Measurements from ENCODE around the gene UTY.

Gene UTY

GRCh38 chrY:13435968-13436937 is 43.6 kb downstream of the UTY start:
- H3K9me3 Mint-ChIP-seq, result peaks cover 3% of the 10 kb centered on the region
- no peaks in the 10 kb centered on the region for H3K27me3 Mint-ChIP-seq
- peak overlapping the region; percentile 84 for H3K4me3 Mint-ChIP-seq
- H3K36me3 Mint-ChIP-seq, result peaks cover 19% of the 10 kb centered on the region
- DNase-seq (ENCODE audit: low spot score in 2 of 2), result peak in 1 of 2 donors; percentile 36
- peak overlapping the region; percentile 92 for H3K27ac Mint-ChIP-seq
- peaks cover 21% of the 10 kb centered on the region for H3K4me1 Mint-ChIP-seq
- peak; percentile 87 for ATAC-seq (ENCODE audit: low read depth)

GRCh38 chrY:13435206-13435967 is 44.4 kb downstream of the UTY start:
- ATAC-seq (ENCODE audit: low read depth) (no peak), DNase-seq (ENCODE audit: low spot score in 2 of 2) (no peak)
- Mint-ChIP-seq H3K27me3 (no peaks in the 10 kb centered on the region), H3K27ac (peak overlapping the region; percentile 92), H3K9me3 (peaks cover 3% of the 10 kb centered on the region), H3K4me1 (peaks cover 21% of the 10 kb centered on the region), H3K4me3 (peak overlapping the region; percentile 84), H3K36me3 (peaks cover 21% of the 10 kb centered on the region)

DNA sequence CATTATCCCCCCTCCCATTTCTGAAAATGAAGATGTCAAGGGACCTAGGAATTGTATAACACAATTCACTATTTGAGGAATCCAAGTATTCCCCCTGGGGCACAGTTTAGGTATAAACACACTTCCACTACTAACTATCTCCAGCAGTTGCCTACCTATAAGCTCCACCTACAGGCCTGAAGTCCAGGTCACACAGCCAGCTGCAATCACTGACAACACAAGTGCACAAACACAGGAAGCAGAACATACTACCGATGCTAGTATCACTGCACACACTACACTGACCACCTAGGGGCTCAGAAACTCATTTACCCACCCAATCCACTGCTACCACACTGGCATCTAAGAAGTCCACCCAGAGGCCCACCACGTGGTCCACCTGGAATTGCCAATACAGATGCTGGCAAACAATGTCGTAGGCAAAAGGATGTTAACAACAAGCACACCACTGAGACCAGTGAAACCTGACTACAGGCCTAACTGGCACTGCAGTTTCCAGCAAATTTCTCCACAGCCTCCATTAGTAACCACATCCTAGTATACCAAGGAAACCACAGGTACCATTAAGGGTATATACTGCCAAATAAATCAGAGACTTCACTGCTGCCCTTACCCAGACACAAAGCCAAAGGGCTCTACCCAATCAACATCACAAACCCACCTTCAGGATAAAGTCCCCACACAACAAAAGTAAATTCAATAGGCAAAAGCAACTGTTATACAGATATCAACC is 47.4 kb downstream of the UTY start:
- ATAC-seq (ENCODE audit: low read depth) (no peak), DNase-seq (ENCODE audit: low spot score in 2 of 2) (no peak)
- no peaks in the 10 kb centered on the region for H3K27me3 Mint-ChIP-seq
- H3K36me3 Mint-ChIP-seq, result peaks cover 33% of the 10 kb centered on the region
- H3K4me1 Mint-ChIP-seq, result peaks cover 24% of the 10 kb centered on the region
- peak overlapping the region; percentile 81 for H3K27ac Mint-ChIP-seq
- H3K4me3 Mint-ChIP-seq, result no peak overlapping the region
- H3K9me3 Mint-ChIP-seq, result peaks cover 7% of the 10 kb centered on the region

GRCh38 chrY:13429551-13429950 is 50.3 kb downstream of the UTY start:
- no peaks in the 10 kb centered on the region for H3K27me3 Mint-ChIP-seq
- ATAC-seq (ENCODE audit: low read depth), result no peak
- H3K4me1 Mint-ChIP-seq, result peaks cover 23% of the 10 kb centered on the region
- peaks cover 43% of the 10 kb centered on the region for H3K36me3 Mint-ChIP-seq
- peak overlapping the region; percentile 0 for H3K4me3 Mint-ChIP-seq
- H3K27ac Mint-ChIP-seq, result no peak overlapping the region
- peaks cover 12% of the 10 kb centered on the region for H3K9me3 Mint-ChIP-seq
- no peak for DNase-seq (ENCODE audit: low spot score in 2 of 2)

DNA sequence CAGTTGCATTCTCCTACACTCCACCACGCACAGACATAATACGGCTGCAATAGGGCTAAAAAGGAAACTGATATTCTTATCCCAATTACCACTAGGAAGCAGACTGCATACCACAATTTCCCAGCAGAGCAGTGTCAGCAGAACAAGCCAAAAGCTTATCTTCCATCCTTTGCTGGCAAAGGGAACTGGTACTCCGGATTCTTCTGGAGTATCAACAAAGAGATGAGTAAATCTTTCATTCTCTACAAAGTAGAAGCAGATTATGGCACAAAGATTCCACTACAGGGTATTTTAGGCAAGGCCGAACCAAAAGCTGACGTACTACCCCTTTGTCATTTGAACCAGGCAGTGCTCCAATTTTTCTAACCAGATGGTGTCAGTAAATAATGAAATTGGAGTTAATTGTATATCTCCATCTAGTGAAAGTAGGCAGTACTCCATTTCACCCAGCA is 56.5 kb downstream of the UTY start:
- peak overlapping the region; percentile 35 for H3K27ac Mint-ChIP-seq
- peaks cover 41% of the 10 kb centered on the region for H3K4me1 Mint-ChIP-seq
- DNase-seq (ENCODE audit: low spot score in 2 of 2) (no peak), ATAC-seq (ENCODE audit: low read depth) (no peak)
- H3K9me3 Mint-ChIP-seq, result peaks cover 5% of the 10 kb centered on the region
- H3K4me3 Mint-ChIP-seq, result no peak overlapping the region
- H3K27me3 Mint-ChIP-seq, result no peaks in the 10 kb centered on the region
- peaks cover 23% of the 10 kb centered on the region for H3K36me3 Mint-ChIP-seq

DNA sequence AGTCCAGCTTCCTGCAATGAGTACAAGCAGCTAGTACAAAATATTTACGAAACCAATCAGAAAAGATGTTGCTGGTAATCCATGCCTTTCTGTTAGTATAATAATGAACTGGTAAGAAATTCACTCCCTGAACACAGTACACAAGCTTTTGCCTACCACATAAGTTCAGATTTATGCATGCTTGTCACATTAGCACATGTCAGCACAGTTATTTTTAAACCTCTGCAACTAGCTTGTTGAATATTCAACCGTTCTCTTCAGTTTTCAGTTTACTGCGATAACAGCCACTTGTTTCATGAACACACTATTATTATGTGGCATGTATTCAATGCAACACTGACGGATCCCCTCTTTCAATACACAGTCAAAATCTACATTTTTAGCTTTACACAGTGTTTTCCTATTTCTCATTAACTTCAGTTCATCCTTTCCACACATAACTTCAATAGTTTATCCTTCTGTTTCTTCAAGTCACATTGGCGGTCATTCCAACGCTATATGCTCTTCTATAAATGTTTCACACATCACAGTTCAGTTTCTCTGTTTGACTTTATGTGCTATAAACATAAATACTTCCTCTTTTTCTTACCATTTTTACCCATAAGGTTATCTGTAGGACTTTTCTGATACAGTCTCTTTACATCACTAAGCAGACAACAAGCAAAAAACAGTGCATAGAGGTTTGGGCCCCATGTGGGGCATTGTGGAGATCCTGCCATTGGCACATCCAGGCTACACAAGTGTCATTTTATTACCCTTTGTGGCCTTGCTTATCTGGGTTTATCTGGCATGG is 62.8 kb downstream of the UTY start:
- H3K4me1 Mint-ChIP-seq, result peaks cover 32% of the 10 kb centered on the region
- H3K27ac Mint-ChIP-seq, result peak overlapping the region; percentile 87
- H3K4me3 Mint-ChIP-seq, result peak overlapping the region; percentile 48
- peak; percentile 80 for ATAC-seq (ENCODE audit: low read depth)
- no peaks in the 10 kb centered on the region for H3K9me3 Mint-ChIP-seq
- H3K36me3 Mint-ChIP-seq, result peaks cover 9% of the 10 kb centered on the region
- no peaks in the 10 kb centered on the region for H3K27me3 Mint-ChIP-seq
- no peak for DNase-seq (ENCODE audit: low spot score in 2 of 2)

GRCh38 chrY:13415556-13415955 is 64.3 kb downstream of the UTY start:
- Mint-ChIP-seq H3K9me3 (no peaks in the 10 kb centered on the region), H3K4me3 (no peak overlapping the region), H3K27ac (no peak overlapping the region), H3K36me3 (peaks cover 9% of the 10 kb centered on the region), H3K27me3 (no peaks in the 10 kb centered on the region), H3K4me1 (peaks cover 23% of the 10 kb centered on the region)
- ATAC-seq (ENCODE audit: low read depth), result no peak
- DNase-seq (ENCODE audit: low spot score in 2 of 2), result no peak

DNA sequence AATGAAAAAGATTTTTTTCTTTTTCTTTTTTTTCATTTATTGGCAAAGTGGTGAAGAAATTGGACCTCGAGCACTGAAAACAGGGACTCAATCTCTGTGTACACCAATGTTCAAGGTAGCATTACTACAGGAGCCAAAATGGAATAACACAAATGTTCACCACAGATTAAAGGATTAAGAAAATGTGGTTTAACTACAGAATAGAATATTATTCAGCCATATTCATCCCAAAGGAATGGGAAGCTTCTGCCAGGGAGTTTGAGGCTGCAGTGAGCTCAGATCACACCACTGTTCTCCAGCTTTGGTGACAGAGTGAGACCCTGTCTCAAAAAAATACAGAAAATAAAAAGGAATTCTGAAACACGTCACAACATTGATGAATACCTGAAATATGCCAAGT is 81.0 kb downstream of the UTY start:
- Mint-ChIP-seq H3K4me3 (no peak overlapping the region), H3K27ac (no peak overlapping the region), H3K36me3 (peaks cover 14% of the 10 kb centered on the region), H3K9me3 (no peaks in the 10 kb centered on the region), H3K4me1 (peaks cover 4% of the 10 kb centered on the region), H3K27me3 (no peaks in the 10 kb centered on the region)
- DNase-seq (ENCODE audit: low spot score in 2 of 2), result no peak
- no peak for ATAC-seq (ENCODE audit: low read depth)

- Mint-ChIP-seq H3K36me3 (peaks cover 11% of the 10 kb centered on the region), H3K27me3 (no peaks in the 10 kb centered on the region), H3K4me1 (peaks cover 15% of the 10 kb centered on the region), H3K9me3 (peaks cover 5% of the 10 kb centered on the region), H3K27ac (peak overlapping the region; percentile 10), H3K4me3 (peak overlapping the region; percentile 48)
- peak; percentile 65 for ATAC-seq (ENCODE audit: low read depth)
- no peak for DNase-seq (ENCODE audit: low spot score in 2 of 2)
These were observed 98.6 kb downstream of the UTY start for GRCh38 chrY:13381110-13381683.

DNA sequence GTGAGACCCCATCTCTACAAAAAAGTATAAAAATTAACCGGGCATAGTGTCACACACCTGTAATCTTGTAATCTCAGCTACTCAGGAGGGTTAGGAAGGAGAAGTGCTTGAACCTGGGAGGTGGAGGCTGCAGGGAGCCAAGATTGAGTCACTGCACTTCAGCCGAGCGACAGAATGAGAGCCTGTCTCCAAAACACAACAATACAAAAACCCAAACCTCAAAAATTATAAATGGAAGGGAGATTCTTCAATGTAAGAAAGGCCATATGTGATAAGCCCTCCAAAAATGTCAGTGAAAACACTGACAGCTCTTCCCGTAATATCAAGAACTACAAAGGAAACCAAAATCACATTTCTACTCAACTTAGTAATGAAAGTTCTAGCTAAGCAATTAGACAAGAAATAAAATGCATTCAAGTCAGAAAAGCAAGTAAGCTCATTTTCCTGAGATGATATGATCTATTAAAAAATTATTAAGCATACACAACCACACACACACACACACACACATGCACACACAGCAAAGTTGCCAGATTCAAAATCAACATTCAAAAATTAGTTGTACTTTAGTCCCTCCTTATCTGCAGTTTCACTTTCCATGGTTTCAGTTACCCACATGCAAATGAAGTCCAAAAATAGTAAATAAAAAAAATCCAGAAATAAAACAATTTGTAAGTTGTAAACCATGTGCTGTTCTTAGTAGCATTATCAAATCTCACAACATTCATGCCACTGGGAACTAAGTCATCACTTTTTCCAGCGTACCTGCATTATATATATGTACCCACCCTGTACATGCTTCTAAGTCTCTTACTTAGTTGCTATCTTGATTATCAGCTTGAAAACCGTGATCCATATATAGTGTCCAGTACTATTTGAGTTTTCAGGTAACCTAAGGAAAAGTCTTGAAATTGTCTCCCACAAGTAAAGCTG is 108.7 kb downstream of the UTY start:
- peak overlapping the region; percentile 79 for H3K27ac Mint-ChIP-seq
- no peaks in the 10 kb centered on the region for H3K9me3 Mint-ChIP-seq
- no peaks in the 10 kb centered on the region for H3K27me3 Mint-ChIP-seq
- peaks cover 10% of the 10 kb centered on the region for H3K4me1 Mint-ChIP-seq
- peak; percentile 45 for ATAC-seq (ENCODE audit: low read depth)
- H3K36me3 Mint-ChIP-seq, result peaks cover 2% of the 10 kb centered on the region
- DNase-seq (ENCODE audit: low spot score in 2 of 2), result no peak
- peak overlapping the region; percentile 76 for H3K4me3 Mint-ChIP-seq

DNA sequence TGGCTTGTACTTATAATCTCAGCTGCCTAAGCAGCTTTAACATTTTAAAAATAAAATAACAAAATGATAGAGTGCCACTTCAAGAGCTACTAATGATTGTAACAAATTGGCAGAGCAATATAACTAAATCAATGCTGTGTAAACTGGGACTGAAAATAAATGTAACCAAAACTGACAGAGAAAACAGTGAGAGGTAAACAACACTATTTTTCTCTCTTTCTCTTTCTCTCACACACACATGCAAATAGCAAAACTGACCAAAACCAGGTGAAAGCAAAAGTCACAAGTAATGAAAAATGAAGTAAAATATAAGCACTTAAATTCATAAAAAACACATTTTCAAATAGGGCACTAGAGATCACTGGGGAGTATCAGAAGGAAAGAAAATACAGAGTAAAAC is 109.6 kb downstream of the UTY start:
- H3K27me3 Mint-ChIP-seq, result no peaks in the 10 kb centered on the region
- H3K4me1 Mint-ChIP-seq, result peaks cover 10% of the 10 kb centered on the region
- DNase-seq (ENCODE audit: low spot score in 2 of 2) (no peak), ATAC-seq (ENCODE audit: low read depth) (no peak)
- H3K27ac Mint-ChIP-seq, result peak overlapping the region; percentile 79
- H3K36me3 Mint-ChIP-seq, result peaks cover 2% of the 10 kb centered on the region
- H3K9me3 Mint-ChIP-seq, result no peaks in the 10 kb centered on the region
- peak overlapping the region; percentile 76 for H3K4me3 Mint-ChIP-seq

GRCh38 chrY:13368513-13368845 is 111.4 kb downstream of the UTY start:
- Mint-ChIP-seq H3K27me3 (no peaks in the 10 kb centered on the region), H3K9me3 (no peaks in the 10 kb centered on the region), H3K27ac (no peak overlapping the region), H3K4me1 (peaks cover 10% of the 10 kb centered on the region), H3K4me3 (no peak overlapping the region), H3K36me3 (no peaks in the 10 kb centered on the region)
- DNase-seq (ENCODE audit: low spot score in 2 of 2), result no peak
- ATAC-seq (ENCODE audit: low read depth), result no peak
